Activated CD8-positive, alpha-beta memory T cell treated with anti-CD3 and anti-CD28 coated beads, Interleukin-2, amount 50 U/mL, for 24 hours (primary cell): ENCODE results near the gene C3AR1.
"Not testable (repeated sequence)": the region's sequence is repeated elsewhere in the genome, so short reads cannot be mapped to it uniquely, and the experiment has no call there.

Source experiments
- DNase-seq: peaks from one replicate; pipeline ENCODE4 v3.0.0-alpha.2; 2020; ENCODE audit errors: extremely low read depth

Gene C3AR1

GRCh38 chr12:8065991-8066594, at the start of gene C3AR1:
TSS of gene C3AR1 (minus strand) at chr12:8066359. CDS start at chr12:8060185, 6,174 bp downstream.
- DNase-seq = no peak

- DNase-seq = not testable (repeated sequence)
Measured at GRCh38 chr12:8113117-8113516, 47.0 kb upstream of the C3AR1 start.

GRCh38 chr12:8108808-8109398, 42.7 kb upstream of the C3AR1 start:
- DNase-seq = peak; percentile 61

GRCh38 chr12:8099235-8099634, 33.1 kb upstream of the C3AR1 start:
- DNase-seq = no peak

- no peak for DNase-seq
Measured at GRCh38 chr12:8096281-8096915, 30.2 kb upstream of the C3AR1 start.

- DNase-seq = no peak
Measured at GRCh38 chr12:8093291-8093690, 27.1 kb upstream of the C3AR1 start.

- DNase-seq = no peak
Measured at GRCh38 chr12:8089716-8090115, 23.6 kb upstream of the C3AR1 start.

GRCh38 chr12:8089277-8089676, 23.1 kb upstream of the C3AR1 start:
- DNase-seq = not testable (repeated sequence)

GRCh38 chr12:8088574-8088973, 22.4 kb upstream of the C3AR1 start:
- no peak for DNase-seq

GRCh38 chr12:8087666-8088065, 21.5 kb upstream of the C3AR1 start:
- no peak for DNase-seq

GRCh38 chr12:8084351-8084750, 18.2 kb upstream of the C3AR1 start:
- DNase-seq = not testable (repeated sequence)

GRCh38 chr12:8082808-8083100, 16.6 kb upstream of the C3AR1 start:
- no peak for DNase-seq

- DNase-seq = no peak
Measured at GRCh38 chr12:8081251-8081920, 15.2 kb upstream of the C3AR1 start.

- DNase-seq = no peak
Measured at GRCh38 chr12:8080120-8080519, 14.0 kb upstream of the C3AR1 start.

GRCh38 chr12:8078916-8079315, 12.8 kb upstream of the C3AR1 start:
- DNase-seq = no peak

- no peak for DNase-seq
Measured at GRCh38 chr12:8078398-8078797, 12.2 kb upstream of the C3AR1 start.

GRCh38 chr12:8077207-8077606, 11.0 kb upstream of the C3AR1 start:
- DNase-seq = no peak

- DNase-seq = no peak
Measured at GRCh38 chr12:8076366-8076765, 10.2 kb upstream of the C3AR1 start.

GRCh38 chr12:8075935-8076334, 9.8 kb upstream of the C3AR1 start:
- DNase-seq = no peak

- DNase-seq = not testable (repeated sequence)
Measured at GRCh38 chr12:8071820-8072219, 5.7 kb upstream of the C3AR1 start.

GRCh38 chr12:8069582-8069981, 3.4 kb upstream of the C3AR1 start:
- no peak for DNase-seq

- no peak for DNase-seq
Measured at GRCh38 chr12:8064131-8064530, 2.0 kb downstream of the C3AR1 start.

- DNase-seq = no peak
Measured at GRCh38 chr12:8058506-8058905, 7.7 kb downstream of the C3AR1 start.
